Esophagus (tissue), 2 donors: ENCODE data around the gene CGRRF1. TPM values are rescaled to one million over a fixed set of nuclear protein-coding genes. Genes with fewer than 3 reads are reported as not detected.

Experiments used
- H3K27ac ChIP-seq, 2 donors: one replicate each; pipeline ENCODE4 v1.5.1; 2013; ENCODE audit warnings: low read depth in 2 of 2, mild to moderate bottlenecking in 2 of 2, inconsistent platforms in 1 of 2, low read length in 1 of 2, moderate library complexity in 1 of 2
- H3K27me3 ChIP-seq, 2 donors: one replicate each; pipeline ENCODE4 v1.6.1; 2013; ENCODE audit warnings: low read length in 2 of 2, control low read depth in 1 of 2, mild to moderate bottlenecking in 1 of 2; ENCODE audit not compliant: insufficient read depth in 2 of 2, control insufficient read depth in 1 of 2
- H3K36me3 ChIP-seq, 2 donors: one replicate each; pipeline ENCODE4 v1.6.1; 2013; ENCODE audit warnings: low read length in 1 of 2; ENCODE audit not compliant: control insufficient read depth in 2 of 2, insufficient read depth in 2 of 2
- H3K4me1 ChIP-seq, 2 donors: one replicate each; pipeline ENCODE4 v1.6.1; 2013; ENCODE audit warnings: low read length in 1 of 2; ENCODE audit not compliant: control insufficient read depth in 2 of 2, insufficient read depth in 2 of 2
- H3K4me3 ChIP-seq, 2 donors: one replicate each; pipeline ENCODE4 v1.5.1; 2013; ENCODE audit warnings: low read length in 2 of 2, mild to moderate bottlenecking in 2 of 2, low read depth in 1 of 2, moderate library complexity in 1 of 2
- H3K9me3 ChIP-seq, 2 donors: one replicate each; pipeline ENCODE4 v1.6.1; 2013; ENCODE audit warnings: mild to moderate bottlenecking in 2 of 2, low read depth in 1 of 2, low read length in 1 of 2, moderate library complexity in 1 of 2; ENCODE audit not compliant: control insufficient read depth in 2 of 2, insufficient read depth in 1 of 2
- WGBS, 2 donors: extraction: QIAGEN DNeasy Blood & Tissue Kit; methylation state at CpG; one replicate each; pipeline ENCODE4 v1.1.7; 2013; 5-methylcytosine and 5-hydroxymethylcytosine counted together
- polyA plus RNA-seq, 2 donors: library from polyadenylated mRNA; stranded (reverse); fragments of 200-250 nt; gene quantifications; one replicate each; pipeline ENCODE4 v1.2.3, GENCODE V29; 2013
- donor health status: healthy with polysubstance abuse.
- donor health status: Bipolar disorder and iron deficiency.

The CGRRF1 gene
- polyA plus RNA-seq, 2 donors, result 7.8 to 10.6 TPM

DNA sequence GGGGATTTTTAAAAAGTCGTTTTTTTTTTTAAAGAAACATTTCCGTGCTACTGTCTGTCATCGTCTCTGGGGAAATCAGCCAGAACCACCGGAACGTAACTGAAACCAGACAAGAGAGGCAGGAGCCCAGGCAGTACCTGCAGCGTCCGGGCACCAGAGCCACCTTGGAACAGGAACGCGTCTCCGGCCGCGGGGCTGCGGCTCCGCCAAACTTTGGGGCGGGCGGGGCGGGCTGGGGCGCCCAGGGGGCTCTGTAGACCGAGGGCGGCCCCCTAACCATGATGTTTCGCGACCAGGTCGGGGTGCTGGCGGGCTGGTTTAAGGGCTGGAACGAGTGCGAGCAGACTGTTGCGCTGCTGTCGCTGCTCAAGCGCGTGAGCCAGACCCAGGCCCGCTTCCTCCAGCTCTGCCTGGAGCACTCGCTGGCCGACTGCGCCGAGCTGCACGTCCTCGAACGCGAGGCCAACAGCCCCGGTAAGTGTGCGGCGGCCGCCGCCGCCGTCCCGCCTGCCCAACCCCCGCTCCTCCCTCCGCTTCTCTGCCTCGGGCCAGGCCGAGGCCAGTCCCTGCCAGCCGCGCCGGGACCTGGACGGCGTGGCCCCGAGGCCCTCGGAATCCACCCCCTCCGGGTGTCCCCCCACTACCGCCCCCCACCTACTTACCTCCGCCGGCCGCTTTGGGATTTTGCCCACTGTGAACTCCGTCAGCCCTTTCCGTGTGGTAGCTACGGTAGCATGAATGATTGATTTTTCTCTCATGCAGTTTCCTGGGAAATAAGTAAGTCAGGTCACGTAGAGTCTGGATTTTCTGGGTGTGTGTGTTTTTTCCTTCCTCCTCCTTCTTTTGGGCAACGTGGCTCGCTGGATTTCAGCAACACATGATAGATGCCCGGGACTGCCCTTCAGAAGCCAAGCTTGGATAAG lies 58.2 kb downstream of the CGRRF1 start:
- H3K9me3 ChIP-seq, result no peaks in the 10 kb centered on the region
- H3K4me1 ChIP-seq, result no peaks in the 10 kb centered on the region
- no peaks in the 10 kb centered on the region for H3K36me3 ChIP-seq
- WGBS, 2 donors, result 1% methylated on average over 65 to 70 of the region's 70 CpGs
- peak overlapping the region; percentile 65 to 88 for H3K27ac ChIP-seq
- H3K4me3 ChIP-seq, result peak overlapping the region; percentile 52 to 64
- H3K27me3 ChIP-seq, result no peaks in the 10 kb centered on the region

DNA sequence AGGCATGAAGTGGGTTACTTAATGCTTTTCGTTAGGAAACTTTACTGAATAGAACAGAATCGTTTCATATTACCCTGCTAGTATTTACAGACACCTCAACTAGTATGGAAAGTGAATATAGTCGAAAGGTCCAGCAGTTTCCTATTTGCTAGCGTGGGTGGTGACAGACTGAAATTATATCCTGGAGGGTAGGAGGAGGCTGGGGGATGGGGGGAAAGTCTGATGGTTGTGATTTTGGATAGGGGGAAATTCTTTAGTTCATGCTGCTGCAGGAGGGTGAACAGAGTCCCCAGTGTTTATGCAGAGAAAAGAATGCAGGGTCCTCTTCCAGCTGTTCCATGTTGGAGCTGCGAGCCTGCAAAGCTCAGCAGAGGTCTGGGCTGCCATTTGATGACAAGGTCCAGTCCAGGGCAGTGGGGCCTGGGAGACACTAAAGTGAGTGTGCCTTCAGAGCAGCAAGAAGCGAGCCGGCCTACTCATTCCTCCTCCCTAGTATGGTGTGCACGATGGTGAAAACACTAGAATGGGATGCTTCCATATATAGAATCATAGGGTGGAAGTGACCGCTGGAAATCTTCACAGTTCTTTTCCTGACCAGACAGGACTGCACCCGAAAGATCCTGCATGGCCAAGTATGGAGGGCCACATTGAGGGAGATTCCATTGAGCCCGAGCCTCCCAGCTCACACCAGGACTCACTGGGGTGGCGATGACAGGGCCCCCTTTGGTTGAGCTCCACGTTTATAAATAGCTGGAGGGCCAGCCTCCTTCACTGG lies 59.3 kb downstream of the CGRRF1 start:
- H3K4me3 ChIP-seq, result no peak overlapping the region
- H3K27me3 ChIP-seq, result no peaks in the 10 kb centered on the region
- H3K36me3 ChIP-seq, result no peaks in the 10 kb centered on the region
- H3K27ac ChIP-seq, result peak overlapping the region; percentile 9 to 76
- H3K4me1 ChIP-seq, result no peaks in the 10 kb centered on the region
- WGBS, 2 donors, result 60 to 66% methylated on average over 13 of the region's 13 CpGs
- H3K9me3 ChIP-seq, result no peaks in the 10 kb centered on the region

DNA sequence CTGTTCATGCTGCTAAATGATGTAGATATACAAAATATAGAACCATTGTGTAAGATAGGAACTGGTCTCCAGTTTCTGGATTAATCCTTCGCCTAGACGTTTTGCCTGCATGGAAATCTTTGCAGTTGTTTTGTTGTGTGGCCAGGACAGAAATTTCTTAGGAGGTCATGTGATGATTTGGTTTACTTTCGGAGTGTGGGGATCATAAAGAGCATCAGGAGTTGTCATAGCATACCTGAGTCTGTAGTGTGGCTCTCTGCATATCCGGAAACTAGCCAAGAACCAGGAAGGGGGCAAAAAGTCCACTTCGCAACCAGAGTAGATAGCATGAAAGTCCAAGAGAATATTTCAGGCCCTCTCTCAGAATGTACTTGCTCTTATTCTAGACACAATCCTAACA lies 60.3 kb downstream of the CGRRF1 start:
- Histone ChIP-seq H3K27me3 (no peaks in the 10 kb centered on the region), H3K4me1 (no peaks in the 10 kb centered on the region), H3K36me3 (no peaks in the 10 kb centered on the region), H3K9me3 (no peaks in the 10 kb centered on the region), H3K4me3 (no peak overlapping the region), H3K27ac (peak overlapping the region; percentile 8 to 18)
- WGBS, 2 donors, result 74 to 80% methylated on average over 5 of the region's 5 CpGs

DNA sequence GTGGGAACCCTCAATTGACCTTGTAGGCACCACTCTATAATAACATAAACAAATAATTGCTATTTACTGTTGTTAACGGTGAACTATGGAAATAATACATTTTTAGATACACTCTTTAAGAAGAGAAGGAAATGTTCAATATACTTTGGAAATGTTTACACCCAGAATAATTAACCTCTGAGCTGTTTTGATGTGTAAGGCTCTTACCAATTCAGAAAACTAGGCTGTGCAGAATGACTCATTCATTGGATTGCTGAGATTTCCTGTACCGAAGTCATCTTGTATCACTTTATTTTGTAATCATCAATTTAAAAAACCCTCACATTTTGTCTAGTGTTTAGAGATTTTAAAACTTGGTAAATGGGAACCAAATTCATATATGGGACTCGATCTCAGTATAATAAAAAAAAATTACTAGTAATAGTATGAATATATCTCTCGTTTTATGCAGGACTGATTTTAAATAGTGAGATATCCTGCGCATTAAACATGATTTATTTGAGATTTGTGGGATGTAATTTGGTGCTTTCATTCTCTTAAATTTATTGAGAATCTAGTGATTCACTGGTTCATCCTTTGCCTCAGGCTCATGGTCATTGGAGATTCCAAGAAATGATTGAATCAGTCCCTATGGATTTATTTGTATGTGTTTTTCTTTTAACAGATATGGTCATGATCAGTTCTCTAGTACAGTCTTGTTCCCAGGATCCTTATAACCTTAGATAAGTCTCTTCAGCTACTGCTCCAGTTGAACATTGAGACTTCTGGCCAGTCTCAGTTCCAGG lies 61.1 kb downstream of the CGRRF1 start:
- Histone ChIP-seq H3K36me3 (no peaks in the 10 kb centered on the region), H3K4me1 (no peaks in the 10 kb centered on the region), H3K27ac (no peak overlapping the region), H3K9me3 (no peaks in the 10 kb centered on the region), H3K4me3 (no peak overlapping the region), H3K27me3 (no peaks in the 10 kb centered on the region)
- 60 to 67% methylated on average over 5 of the region's 5 CpGs for WGBS, 2 donors

DNA sequence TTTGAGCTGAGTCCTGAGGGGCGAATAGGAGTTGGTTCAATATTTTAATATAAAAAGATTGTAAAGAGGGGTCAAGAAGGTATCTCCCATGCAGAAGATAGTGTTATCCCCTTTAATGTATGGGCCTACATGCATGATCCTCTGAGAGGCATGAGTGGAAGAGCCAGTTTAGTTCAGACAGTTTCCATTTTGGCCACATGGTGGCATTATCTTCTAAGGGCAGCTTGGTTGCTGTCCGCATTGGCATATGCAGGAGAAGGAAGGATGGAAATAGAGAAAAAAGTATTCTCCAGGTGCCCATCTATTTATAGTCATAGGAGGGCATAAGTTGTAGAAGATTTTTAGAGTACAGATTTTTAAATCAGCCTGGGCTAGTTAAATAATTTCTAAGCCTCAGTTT lies 62.6 kb downstream of the CGRRF1 start:
- Histone ChIP-seq H3K9me3 (no peaks in the 10 kb centered on the region), H3K27me3 (no peaks in the 10 kb centered on the region), H3K4me3 (no peak overlapping the region), H3K36me3 (no peaks in the 10 kb centered on the region), H3K4me1 (peaks cover 0 to 4% of the 10 kb centered on the region in 2 donors), H3K27ac (no peak overlapping the region)
- 97 to 98% methylated on average over 2 of the region's 2 CpGs for WGBS, 2 donors

DNA sequence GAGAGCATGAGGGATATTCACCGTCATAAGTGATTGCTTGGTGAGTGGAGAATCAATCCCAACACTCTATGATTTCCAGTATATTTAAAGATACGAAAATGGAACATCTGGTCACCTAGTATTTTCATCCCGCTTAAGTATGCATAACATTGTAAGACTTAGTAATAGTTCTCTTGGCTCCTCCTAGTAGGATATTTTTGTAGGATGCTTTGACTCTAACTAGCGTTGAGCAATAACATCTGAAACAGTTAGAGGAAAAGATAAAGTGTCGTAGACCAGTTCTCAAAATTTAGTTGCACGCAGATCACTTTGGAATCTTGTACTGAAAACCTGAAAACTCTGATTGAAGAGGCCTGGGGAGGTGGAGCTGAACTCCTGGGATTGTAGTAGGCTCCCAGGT lies 64.8 kb downstream of the CGRRF1 start:
- WGBS, 2 donors, result 93 to 95% methylated on average over 6 of the region's 6 CpGs
- Histone ChIP-seq H3K36me3 (no peaks in the 10 kb centered on the region), H3K27me3 (no peaks in the 10 kb centered on the region), H3K4me3 (no peak overlapping the region), H3K9me3 (no peaks in the 10 kb centered on the region), H3K27ac (no peak overlapping the region), H3K4me1 (peaks cover 0 to 7% of the 10 kb centered on the region in 2 donors)

DNA sequence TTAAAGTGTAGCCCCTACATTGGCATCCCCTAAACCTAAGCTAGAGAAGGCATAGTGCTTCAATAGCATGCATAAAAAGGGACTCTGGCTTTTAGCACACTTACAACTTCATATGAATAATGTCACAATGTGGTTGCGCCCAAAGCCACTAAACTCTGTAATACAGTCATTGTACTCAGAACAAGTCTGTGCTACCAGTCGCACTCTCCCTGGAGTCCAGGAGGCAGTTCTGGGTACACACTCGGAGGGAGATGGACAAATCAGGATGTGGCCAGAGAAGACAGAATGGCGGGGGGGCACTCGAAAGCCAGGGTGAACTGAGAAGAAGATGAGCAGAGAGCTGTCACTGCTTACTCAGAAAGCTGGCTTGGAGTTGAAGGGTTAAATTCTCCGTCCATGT lies 67.8 kb downstream of the CGRRF1 start:
- Histone ChIP-seq H3K4me3 (no peak overlapping the region), H3K9me3 (no peaks in the 10 kb centered on the region), H3K4me1 (peaks cover 0 to 7% of the 10 kb centered on the region in 2 donors), H3K36me3 (no peaks in the 10 kb centered on the region), H3K27me3 (no peaks in the 10 kb centered on the region), H3K27ac (no peak overlapping the region)
- 88 to 92% methylated on average over 6 of the region's 6 CpGs for WGBS, 2 donors

DNA sequence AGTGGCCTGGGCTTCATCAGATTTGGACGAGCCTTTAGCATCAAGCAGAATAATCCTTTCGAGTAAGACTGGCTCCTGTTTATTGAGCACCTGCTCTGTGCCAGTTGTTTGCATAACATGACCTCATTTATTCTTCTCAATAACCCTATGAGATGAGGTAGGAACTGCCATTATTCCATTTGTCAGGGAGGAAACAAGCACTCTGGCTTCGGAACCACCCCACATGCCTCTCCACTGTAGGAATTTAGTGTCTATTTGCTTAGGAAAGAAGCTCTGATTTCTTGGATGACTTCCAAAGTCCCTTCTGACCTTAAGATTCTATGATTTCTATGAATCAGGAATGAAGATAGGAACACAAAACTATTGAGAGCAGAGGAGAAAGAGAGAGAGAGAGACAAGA lies 68.3 kb downstream of the CGRRF1 start:
- WGBS, 2 donors, result 65 to 73% methylated on average over 3 of the region's 3 CpGs
- no peaks in the 10 kb centered on the region for H3K27me3 ChIP-seq
- H3K4me3 ChIP-seq, result no peak overlapping the region
- no peak overlapping the region for H3K27ac ChIP-seq
- no peaks in the 10 kb centered on the region for H3K36me3 ChIP-seq
- H3K4me1 ChIP-seq, result peaks cover 0 to 7% of the 10 kb centered on the region in 2 donors
- H3K9me3 ChIP-seq, result no peaks in the 10 kb centered on the region

DNA sequence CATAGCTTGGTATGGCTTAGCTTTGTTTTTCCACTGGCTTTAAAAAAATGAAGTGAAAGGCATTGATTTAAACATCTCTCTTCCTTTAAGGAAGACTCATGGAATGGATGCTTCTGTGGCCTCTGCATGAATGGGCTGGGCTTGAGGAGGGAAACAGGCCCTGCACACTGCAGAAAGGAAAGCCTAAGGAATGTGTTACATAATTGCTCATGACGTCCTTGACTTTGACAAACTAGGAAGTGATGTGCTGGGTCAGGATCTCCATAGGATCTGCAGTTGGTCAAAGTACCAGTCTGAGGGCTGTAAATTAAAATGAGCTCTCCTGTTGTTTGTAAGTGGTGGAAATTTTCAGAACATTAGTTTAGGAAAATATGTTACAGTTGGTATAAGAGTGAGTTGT lies 69.9 kb downstream of the CGRRF1 start:
- H3K27ac ChIP-seq, result no peak overlapping the region
- H3K4me3 ChIP-seq, result no peak overlapping the region
- H3K4me1 ChIP-seq, result peaks cover 0 to 7% of the 10 kb centered on the region in 2 donors
- WGBS, 2 donors, result 17 to 21% methylated on average over 1 of the region's 1 CpG
- no peaks in the 10 kb centered on the region for H3K36me3 ChIP-seq
- no peaks in the 10 kb centered on the region for H3K27me3 ChIP-seq
- no peaks in the 10 kb centered on the region for H3K9me3 ChIP-seq
